H1 (cell line): Measurements from ENCODE around the gene DBP. TPM values are rescaled to one million over a fixed set of nuclear protein-coding genes. Genes with fewer than 3 reads are reported as not detected.

ENCODE experiments used
- CTCF ChIA-PET: fragments of 300-600 bp; sonication (Branson Sonifier 250); formaldehyde crosslinking; loops from one replicate; lab custom pipeline; 2021; ENCODE audit not compliant: partially characterized antibody; lab: Charles Lee
- POLR2A ChIA-PET: fragments of 300-600 bp; sonication (Branson Sonifier 250); formaldehyde crosslinking; loops from one replicate; lab custom pipeline; 2021; ENCODE audit warnings: inconsistent platforms; ENCODE audit not compliant: partially characterized antibody; lab: Charles Lee
- DNase-seq, 2 experiments: peaks; one replicate each; pipeline versions ENCODE4 v3.0.0 to v3.0.0-alpha.2; 2010 to 2022; ENCODE audit warnings: low spot score in 2 of 2, low read depth in 1 of 2, mixed read lengths in 1 of 2
- FAIRE-seq: peaks from 2 replicates; lab custom pipeline; 2011; peaks lifted over from hg19 to GRCh38; lab: Jason Lieb, UNC
- H2AFZ ChIP-seq: 2 replicates; pipeline ENCODE4 v1.8.1; 2012; ENCODE audit warnings: low read length, inconsistent platforms
- H2AK5ac ChIP-seq: 2 replicates; pipeline ENCODE4 v1.6.1; 2013; ENCODE audit warnings: low read depth, low read length
- H2BK120ac ChIP-seq: replicated peaks from 2 replicates; pipeline ENCODE3; 2013; ENCODE audit warnings: low read depth, low read length, inconsistent platforms
- H2BK12ac ChIP-seq: 2 replicates; pipeline ENCODE4 v1.6.1; 2013; ENCODE audit warnings: low read depth, low read length
- H2BK15ac ChIP-seq: 2 replicates; pipeline ENCODE4 v1.6.1; 2013; ENCODE audit warnings: low read length
- H2BK20ac ChIP-seq: 2 replicates; pipeline ENCODE4 v1.6.1; 2013; ENCODE audit warnings: low read length
- H2BK5ac ChIP-seq: 2 replicates; pipeline ENCODE4 v1.6.1; 2013; ENCODE audit warnings: low read depth, low read length
- H3K14ac ChIP-seq: 2 replicates; pipeline ENCODE4 v1.6.1; 2013; ENCODE audit warnings: inconsistent platforms; ENCODE audit not compliant: insufficient read length
- H3K18ac ChIP-seq: 2 replicates; pipeline ENCODE4 v1.6.1; 2013; ENCODE audit warnings: low read length; ENCODE audit errors: extremely low read depth
- H3K23ac ChIP-seq: 2 replicates; pipeline ENCODE4 v1.6.1; 2013; ENCODE audit warnings: inconsistent platforms; ENCODE audit not compliant: insufficient read length
- H3K23me2 ChIP-seq: 2 replicates; pipeline ENCODE4 v1.6.1; 2013; ENCODE audit warnings: low read depth, low read length
- H3K27ac ChIP-seq: 2 replicates; pipeline ENCODE4 v1.6.1; 2011; ENCODE audit warnings: low read depth, low read length, inconsistent platforms
- H3K27me3 ChIP-seq, 4 experiments: replicated peaks in 1 of 4; 1 replicate in 1 of 4; 2 replicates in 3 of 4; pipeline versions ENCODE4 v1.6.1 to v1.8.1; 2011 to 2013; ENCODE audit warnings: low read length in 3 of 4, mild to moderate bottlenecking in 3 of 4, inconsistent platforms in 2 of 4, mixed read lengths in 2 of 4, moderate library complexity in 1 of 4; ENCODE audit not compliant: control insufficient read depth in 3 of 4, insufficient read depth in 3 of 4; ENCODE audit errors: extremely low read depth in 1 of 4
- H3K36me3 ChIP-seq, 4 experiments: 2 replicates each; pipeline versions ENCODE4 v1.6.1 to v1.8.1; 2011 to 2013; ENCODE audit warnings: mild to moderate bottlenecking in 4 of 4, low read length in 3 of 4, moderate library complexity in 2 of 4, control low read depth in 1 of 4, inconsistent platforms in 1 of 4; ENCODE audit not compliant: insufficient read depth in 4 of 4, control insufficient read depth in 2 of 4
- H3K4ac ChIP-seq: replicated peaks from 2 replicates; pipeline ENCODE3; 2013; ENCODE audit warnings: low read length, low read depth, mixed read lengths, inconsistent platforms; ENCODE audit not compliant: insufficient read length
- H3K4me1 ChIP-seq, 4 experiments: replicated peaks in 1 of 4; 1 replicate in 1 of 4; 2 replicates in 3 of 4; pipeline versions ENCODE4 v1.6.1 to v1.8.1; 2011 to 2013; ENCODE audit warnings: low read length in 3 of 4, inconsistent platforms in 2 of 4, mixed read lengths in 1 of 4; ENCODE audit not compliant: insufficient read depth in 4 of 4, control insufficient read depth in 3 of 4
- H3K4me2 ChIP-seq, 2 experiments: 2 replicates each; pipeline versions ENCODE4 v1.6.1 to v1.8.1; 2011 to 2013; ENCODE audit warnings: low read depth in 2 of 2, low read length in 2 of 2, control low read depth in 1 of 2, inconsistent platforms in 1 of 2, mild to moderate bottlenecking in 1 of 2; ENCODE audit not compliant: insufficient read depth in 1 of 2
- H3K4me3 ChIP-seq, 4 experiments: fragments of 200-600, 300-600 bp in 1 of 4; sonication (generic), shearing (Covaris generic), sonication (Bioruptor Twin) in 1 of 4; 2 replicates each; pipeline versions ENCODE4 v1.5.1 to v1.8.1; 2011 to 2016; ENCODE audit warnings: low read length in 4 of 4, low read depth in 3 of 4, control low read depth in 2 of 4, inconsistent platforms in 2 of 4, mild to moderate bottlenecking in 2 of 4, mixed read lengths in 1 of 4, moderate library complexity in 1 of 4; ENCODE audit not compliant: insufficient read depth in 2 of 4; ENCODE audit errors: extremely low read depth in 1 of 4
- H3K56ac ChIP-seq: replicated peaks from 2 replicates; pipeline ENCODE3; 2013; ENCODE audit warnings: low read depth, mild to moderate bottlenecking, mixed read lengths, low read length, inconsistent platforms; ENCODE audit not compliant: insufficient read length
- H3K79me1 ChIP-seq: 2 replicates; pipeline ENCODE4 v1.6.1; 2013; ENCODE audit warnings: low read depth, low read length, control low read depth
- H3K79me2 ChIP-seq, 2 experiments: 2 replicates each; pipeline versions ENCODE4 v1.6.1 to v1.8.1; 2012 to 2013; ENCODE audit warnings: low read length in 2 of 2, mild to moderate bottlenecking in 2 of 2, inconsistent platforms in 1 of 2; ENCODE audit not compliant: insufficient read depth in 2 of 2, control insufficient read depth in 1 of 2
- H3K9ac ChIP-seq, 4 experiments: replicated peaks in 1 of 4; 1 replicate in 1 of 4; 2 replicates in 3 of 4; pipeline versions ENCODE4 v1.6.1 to v1.8.1; 2011 to 2013; ENCODE audit warnings: low read depth in 3 of 4, low read length in 3 of 4, control low read depth in 2 of 4, mild to moderate bottlenecking in 2 of 4, moderate library complexity in 2 of 4, inconsistent platforms in 1 of 4; ENCODE audit errors: extremely low read depth in 1 of 4
- H3K9me3 ChIP-seq, 2 experiments: 2 replicates each; pipeline versions ENCODE4 v1.6.1 to v1.8.1; 2012 to 2013; ENCODE audit warnings: mild to moderate bottlenecking in 2 of 2, moderate library complexity in 2 of 2, control low read depth in 1 of 2, inconsistent platforms in 1 of 2, low read depth in 1 of 2, low read length in 1 of 2, mixed read lengths in 1 of 2; ENCODE audit not compliant: insufficient read depth in 2 of 2
- H4K20me1 ChIP-seq, 2 experiments: replicated peaks in 1 of 2; 2 replicates each; pipeline versions ENCODE3 to v1.8.1; 2011 to 2013; ENCODE audit warnings: inconsistent platforms in 2 of 2, low read length in 2 of 2, mild to moderate bottlenecking in 1 of 2; ENCODE audit not compliant: insufficient read depth in 2 of 2, control insufficient read depth in 1 of 2
- H4K5ac ChIP-seq: 2 replicates; pipeline ENCODE4 v1.6.1; 2013; ENCODE audit warnings: low read length, low read depth, mixed read lengths, inconsistent platforms; ENCODE audit not compliant: insufficient read length
- H4K8ac ChIP-seq: 2 replicates; pipeline ENCODE4 v1.8.0; 2013; ENCODE audit warnings: mild to moderate bottlenecking, moderate library complexity, low read length, inconsistent platforms; ENCODE audit not compliant: insufficient read depth; ENCODE audit errors: extremely low read depth
- H4K91ac ChIP-seq: replicated peaks from 2 replicates; pipeline ENCODE3; 2013; ENCODE audit warnings: low read length, mixed read lengths, inconsistent platforms; ENCODE audit not compliant: insufficient read length
- BRCA1 ChIP-seq: IDR thresholded peaks from 2 replicates; pipeline ENCODE4 v1.6.1; 2012; ENCODE audit warnings: low read depth, low read length, improper control_type of control experiment
- GABPA ChIP-seq: IDR thresholded peaks from 2 replicates; pipeline ENCODE4 v1.6.1; 2011; ENCODE audit warnings: mild to moderate bottlenecking, low read length, moderate library complexity, borderline replicate concordance; ENCODE audit not compliant: insufficient read depth
- HDAC2 ChIP-seq, 2 experiments: fragments of 300-600 bp in 1 of 2; sonication (generic) in 1 of 2; IDR thresholded peaks; 2 replicates each; pipeline ENCODE4 v1.6.1; 2011 to 2012; ENCODE audit warnings: low read depth in 2 of 2, low read length in 2 of 2, mild to moderate bottlenecking in 2 of 2, moderate library complexity in 2 of 2, borderline replicate concordance in 1 of 2, inconsistent platforms in 1 of 2
- SUZ12 ChIP-seq: fragments of 200-600 bp; sonication (generic); IDR thresholded peaks from 2 replicates; pipeline ENCODE4 v1.6.1; 2012; ENCODE audit warnings: mild to moderate bottlenecking, inconsistent platforms, low read length, moderate library complexity, mixed read lengths
- WGBS, 2 experiments: shearing (Covaris generic) in 1 of 2; methylation state at CpG; one replicate each; pipeline versions ENCODE4 v1.1.6 to v1.1.7; 2013 to 2015; ENCODE audit warnings: low lambda C conversion rate in 2 of 2, mixed read lengths in 2 of 2, inconsistent platforms in 1 of 2, low coverage in 1 of 2, missing lambda C conversion rate in 1 of 2; ENCODE audit not compliant: insufficient replicate concordance in 2 of 2, insufficient coverage in 1 of 2, insufficient read length in 1 of 2; ENCODE audit errors: extremely low coverage in 1 of 2, missing lambda C conversion rate in 1 of 2; 5-methylcytosine and 5-hydroxymethylcytosine counted together
- polyA plus RNA-seq, 7 experiments: library from polyadenylated mRNA; depleted of rRNA in 3 of 7; stranded (reverse) in 5 of 7; unstranded in 2 of 7; fragments of >200 nt in 5 of 7; fragments of 200-250 nt in 2 of 7; gene quantifications; 1 replicate in 5 of 7; 2 replicates in 1 of 7; 4 replicates in 1 of 7; pipeline versions ENCODE4 v1.2.1 to v1.2.3, GENCODE V29; 2011 to 2013; ENCODE audit warnings: missing spikeins in 2 of 7, mixed read lengths in 2 of 7
- total RNA-seq: library from RNA; stranded (reverse); fragmentation: NEBNext Ultra II Directional; extraction: Animal tissue kit (Norgen Biotek cat#: 25700); gene quantifications from 2 replicates; pipeline ENCODE4 v1.2.1, GENCODE V29; 2021

The DBP gene
- total and polyA plus RNA-seq, 2 of the 8 experiments (the other 6 are each of a cell fraction or from before 2014, with no cell fraction given) = 7.5 to 8.3 TPM

GRCh38 chr19:48673436-48674100, 36.4 kb upstream of the DBP start:
- Histone ChIP-seq H2BK12ac (peak overlapping the region; percentile 95; the same call in 1 of the 2 replicates), H3K4ac (peak overlapping the region; percentile 39), H3K18ac (peak overlapping the region; percentile 71), H4K8ac (peak overlapping the region; percentile 90), H3K27me3 (peaks cover 0 to 5% (median 3%) of the 10 kb centered on the region in 4 experiments; a peak in 2 of 7 replicates), H3K4me2 (peak overlapping the region; percentile 18 to 38; a peak in 2 of 4 replicates), H2BK15ac (peak overlapping the region; percentile 81; the same call in 1 of the 2 replicates), H2AFZ (peak overlapping the region; percentile 73; the same call in 1 of the 2 replicates), H3K14ac (no peak overlapping the region), H3K9ac (no peak overlapping the region), H4K91ac (peak overlapping the region; percentile 91), H3K27ac (no peak overlapping the region), H2BK5ac (peak overlapping the region; percentile 91; the same call in 1 of the 2 replicates), H2BK20ac (peak overlapping the region; percentile 93; the same call in 1 of the 2 replicates), H3K79me1 (no peaks in the 10 kb centered on the region), H3K9me3 (peaks cover 0 to 3% of the 10 kb centered on the region in 2 experiments; a peak in 1 of 4 replicates), H3K23me2 (peaks cover 24% of the 10 kb centered on the region; the same call in 1 of the 2 replicates), H3K56ac (no peak overlapping the region), H4K20me1 (peaks cover 0 to 4% of the 10 kb centered on the region in 2 experiments), H3K23ac (no peak overlapping the region), H2AK5ac (no peak overlapping the region), H3K79me2 (no peaks in the 10 kb centered on the region; a peak in 1 of 4 replicates), H3K4me3 (peak overlapping the region in 1 of 4 experiments; percentile 15; a peak in 1 of 8 replicates), H3K36me3 (no peaks in the 10 kb centered on the region), H3K4me1 (peaks cover 2 to 23% (median 19%) of the 10 kb centered on the region in 4 experiments), H2BK120ac (no peak overlapping the region), H4K5ac (no peak overlapping the region)
- DNase-seq (no peak), FAIRE-seq (no peak)
- ChIA-PET POLR2A (interaction anchor here (0.6 to 2.0 kb wide), 12 partner anchors 9 to 240 kb away, joined by 3 to 16 read pairs (median 4); partner anchors contain the start of genes CA11, FGF21 and FUT2), CTCF (interaction anchor here (0.7 to 5.8 kb wide), 16 partner anchors 9 to 155 kb away, joined by 3 to 59 read pairs (median 12); partner anchors contain the start of genes CA11 and FUT2)
- WGBS, 2 experiments = 66% methylated on average over 24 of the region's 25 CpGs; no CpG with 5 or more reads in 1 of the 2 experiments
- TF ChIP-seq BRCA1 = no peak
- no peak for TF ChIP-seq GABPA
- no peak for TF ChIP-seq HDAC2 (IDR thresholded peaks at IDR 0.05; ENCODE audit: borderline replicate concordance in 1 of 2, low read depth in 2 of 2, low read length in 2 of 2)
- TF ChIP-seq SUZ12 = no peak
